Measurements from ENCODE around the gene PMS1. TPM values are rescaled to one million over a fixed set of nuclear protein-coding genes. Genes with fewer than 3 reads are reported as not detected.

PMS1 gene
- polyA plus RNA-seq, 1 donor (not counting 4 experiments of a cell fraction or from before 2014, with no cell fraction given): 14.8 TPM

DNA sequence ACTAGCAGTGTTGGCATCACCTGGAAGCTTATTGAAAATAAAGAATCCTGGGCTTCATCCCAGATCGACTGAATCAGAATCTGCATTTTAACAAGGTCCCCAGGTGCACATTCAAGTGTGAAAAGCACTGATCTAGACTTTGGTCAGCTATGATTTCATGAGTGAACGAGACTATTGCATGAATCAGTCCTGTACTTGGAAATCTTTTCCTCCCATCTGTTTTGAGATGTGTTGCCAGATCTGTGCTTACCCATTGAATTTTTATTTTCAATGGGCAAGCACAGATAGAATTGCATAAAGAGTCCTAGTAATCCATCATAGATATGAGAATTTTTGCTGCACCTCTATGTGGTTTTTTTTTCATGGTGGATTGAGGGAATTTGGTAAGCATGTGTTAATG lies 64.0 kb downstream of the PMS1 start:
- Histone ChIP-seq H2AFZ (ENCODE audit: control insufficient read depth, low read length) (no peak overlapping the region), H3K79me2 (ENCODE audit: control insufficient read depth, insufficient read depth, low read length) (no peaks in the 10 kb centered on the region), H3K9me1 (ENCODE audit: control insufficient read depth, extremely low read depth, insufficient read depth, low read length) (peaks cover 2% of the 10 kb centered on the region), H3K4me3 (ENCODE audit: control insufficient read depth in 2 of 3, extremely low read depth in 1 of 3, insufficient read depth in 2 of 3, low read depth in 1 of 3, low read length in 3 of 3) (no peak overlapping the region), H3K9ac (ENCODE audit: control insufficient read depth, extremely low read depth, insufficient read depth, low read length) (no peak overlapping the region), H3K9me3 (ENCODE audit: control insufficient read depth, low read depth, low read length) (no peaks in the 10 kb centered on the region), H4K20me1 (ENCODE audit: control insufficient read depth, extremely low read depth, insufficient read depth, low read length) (no peaks in the 10 kb centered on the region), H3K27ac (ENCODE audit: control insufficient read depth, insufficient read depth, low read length) (no peak overlapping the region), H3K4me1 (ENCODE audit: control insufficient read depth, extremely low read depth, insufficient read depth, low read length) (peaks cover 5% of the 10 kb centered on the region), H3K4me2 (ENCODE audit: control insufficient read depth, extremely low read depth, insufficient read depth, low read depth, low read length) (no peak overlapping the region), H3K36me3 (ENCODE audit: control insufficient read depth in 2 of 2, extremely low read depth in 1 of 2, insufficient read depth in 2 of 2, low read length in 2 of 2) (peaks cover 0 to 5% of the 10 kb centered on the region in 2 experiments), H3K27me3 (ENCODE audit: control insufficient read depth, extremely low read depth, insufficient read depth, low read length) (no peaks in the 10 kb centered on the region)
- TF ChIP-seq, protein P1, sequence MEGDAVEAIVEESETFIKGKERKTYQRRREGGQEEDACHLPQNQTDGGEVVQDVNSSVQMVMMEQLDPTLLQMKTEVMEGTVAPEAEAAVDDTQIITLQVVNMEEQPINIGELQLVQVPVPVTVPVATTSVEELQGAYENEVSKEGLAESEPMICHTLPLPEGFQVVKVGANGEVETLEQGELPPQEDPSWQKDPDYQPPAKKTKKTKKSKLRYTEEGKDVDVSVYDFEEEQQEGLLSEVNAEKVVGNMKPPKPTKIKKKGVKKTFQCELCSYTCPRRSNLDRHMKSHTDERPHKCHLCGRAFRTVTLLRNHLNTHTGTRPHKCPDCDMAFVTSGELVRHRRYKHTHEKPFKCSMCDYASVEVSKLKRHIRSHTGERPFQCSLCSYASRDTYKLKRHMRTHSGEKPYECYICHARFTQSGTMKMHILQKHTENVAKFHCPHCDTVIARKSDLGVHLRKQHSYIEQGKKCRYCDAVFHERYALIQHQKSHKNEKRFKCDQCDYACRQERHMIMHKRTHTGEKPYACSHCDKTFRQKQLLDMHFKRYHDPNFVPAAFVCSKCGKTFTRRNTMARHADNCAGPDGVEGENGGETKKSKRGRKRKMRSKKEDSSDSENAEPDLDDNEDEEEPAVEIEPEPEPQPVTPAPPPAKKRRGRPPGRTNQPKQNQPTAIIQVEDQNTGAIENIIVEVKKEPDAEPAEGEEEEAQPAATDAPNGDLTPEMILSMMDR (optimal IDR thresholded peaks at IDR 0.05 in 1 of 3, IDR thresholded peaks at IDR 0.05 in 1 of 3, conservative IDR thresholded peaks at IDR 0.05 in 1 of 3; ENCODE audit: extremely low read depth in 1 of 3, insufficient read depth in 2 of 3, low read length in 3 of 3): no peak
- TF ChIP-seq EZH2 (IDR thresholded peaks at IDR 0.05; ENCODE audit: low read length): no peak
- dilution Hi-C loops (cut with MboI; ENCODE audit: extremely low pct_ligation_motif_present, low sequenced_read_pairs): no loop called here
- DNase-seq (ENCODE audit: low read depth, low spot score): no peak
- no peak for FAIRE-seq

DNA sequence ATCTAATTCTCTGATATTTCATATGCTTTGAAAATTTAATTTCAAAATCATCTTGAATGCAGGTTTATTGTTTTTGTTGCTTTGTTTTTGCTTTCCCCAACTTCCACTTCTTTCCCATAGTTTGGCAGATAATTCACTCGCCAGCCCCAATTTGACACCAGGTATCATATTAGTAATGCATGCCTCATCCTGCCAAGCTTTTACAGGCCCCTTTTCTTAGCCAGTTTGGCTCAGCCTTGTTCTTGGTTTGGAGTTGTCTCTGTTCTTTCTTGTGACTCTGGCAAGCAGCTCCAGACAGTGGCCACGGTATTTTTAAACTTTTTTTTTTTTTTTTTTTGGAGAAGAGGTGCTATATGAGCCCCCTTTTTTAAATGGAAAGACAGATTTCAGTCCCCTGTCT lies 65.3 kb downstream of the PMS1 start:
- TF ChIP-seq, protein P1 (optimal IDR thresholded peaks at IDR 0.05 in 1 of 3, IDR thresholded peaks at IDR 0.05 in 1 of 3, conservative IDR thresholded peaks at IDR 0.05 in 1 of 3; ENCODE audit: extremely low read depth in 1 of 3, insufficient read depth in 2 of 3, low read length in 3 of 3): no peak
- TF ChIP-seq EZH2 (IDR thresholded peaks at IDR 0.05; ENCODE audit: low read length): no peak
- FAIRE-seq: no peak
- dilution Hi-C loops (cut with MboI; ENCODE audit: extremely low pct_ligation_motif_present, low sequenced_read_pairs): no loop called here
- H3K79me2 ChIP-seq (ENCODE audit: control insufficient read depth, insufficient read depth, low read length): no peaks in the 10 kb centered on the region
- H3K4me3 ChIP-seq (ENCODE audit: control insufficient read depth in 2 of 3, extremely low read depth in 1 of 3, insufficient read depth in 2 of 3, low read depth in 1 of 3, low read length in 3 of 3): no peak overlapping the region
- peaks cover 2% of the 10 kb centered on the region for H3K9me1 ChIP-seq (ENCODE audit: control insufficient read depth, extremely low read depth, insufficient read depth, low read length)
- no peaks in the 10 kb centered on the region for H4K20me1 ChIP-seq (ENCODE audit: control insufficient read depth, extremely low read depth, insufficient read depth, low read length)
- no peak overlapping the region for H3K4me2 ChIP-seq (ENCODE audit: control insufficient read depth, extremely low read depth, insufficient read depth, low read depth, low read length)
- no peak overlapping the region for H3K9ac ChIP-seq (ENCODE audit: control insufficient read depth, extremely low read depth, insufficient read depth, low read length)
- H3K4me1 ChIP-seq (ENCODE audit: control insufficient read depth, extremely low read depth, insufficient read depth, low read length): peaks cover 5% of the 10 kb centered on the region
- no peaks in the 10 kb centered on the region for H3K27me3 ChIP-seq (ENCODE audit: control insufficient read depth, extremely low read depth, insufficient read depth, low read length)
- DNase-seq (ENCODE audit: low read depth, low spot score): peak; percentile 0
- no peak overlapping the region for H3K27ac ChIP-seq (ENCODE audit: control insufficient read depth, insufficient read depth, low read length)
- no peaks in the 10 kb centered on the region for H3K9me3 ChIP-seq (ENCODE audit: control insufficient read depth, low read depth, low read length)
- H2AFZ ChIP-seq (ENCODE audit: control insufficient read depth, low read length): no peak overlapping the region
- H3K36me3 ChIP-seq (ENCODE audit: control insufficient read depth in 2 of 2, extremely low read depth in 1 of 2, insufficient read depth in 2 of 2, low read length in 2 of 2): no peaks in the 10 kb centered on the region

Measured in keratinocyte (primary cell).